Smooth muscle cell of the brain vasculature (primary cell): ENCODE results near the gene TANGO6.
"Not testable (repeated sequence)": the region's sequence is repeated elsewhere in the genome, so short reads cannot be mapped to it uniquely, and the experiment has no call there.

ENCODE experiments used
- DNase-seq: peaks from one replicate; pipeline ENCODE4 v3.0.0-alpha.2; 2012; ENCODE audit warnings: low read depth, low spot score

Gene TANGO6

DNA sequence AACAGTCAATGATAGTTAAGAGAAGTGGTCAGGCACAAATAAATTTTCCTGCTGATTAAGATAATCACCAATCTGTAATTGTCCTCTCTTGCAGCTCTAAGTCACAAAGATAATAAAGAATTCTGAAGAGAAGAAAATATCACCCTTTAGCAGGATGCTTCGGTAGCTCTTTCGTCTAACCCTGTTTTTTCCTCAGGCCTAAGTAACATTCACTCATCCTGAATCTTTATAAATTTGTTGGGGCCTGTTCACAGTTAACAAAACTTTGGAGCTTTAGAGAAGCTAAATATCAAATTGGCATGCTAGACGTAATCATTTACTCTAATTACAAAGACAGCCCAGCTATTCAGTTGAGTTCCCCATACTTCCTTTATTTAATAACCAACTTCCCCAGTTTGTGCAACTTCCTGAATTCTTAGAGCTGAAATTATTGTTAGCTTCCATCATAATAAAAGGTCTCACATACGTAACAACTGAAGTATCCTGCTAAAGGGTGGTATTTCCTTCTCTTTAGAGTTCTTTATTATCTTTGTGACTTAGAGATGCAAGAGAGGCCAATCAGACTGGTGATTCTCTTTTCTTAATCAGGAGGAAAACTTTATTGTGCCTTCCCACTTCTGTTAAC, 118.6 kb downstream of the TANGO6 start:
- DNase-seq, result no peak

DNA sequence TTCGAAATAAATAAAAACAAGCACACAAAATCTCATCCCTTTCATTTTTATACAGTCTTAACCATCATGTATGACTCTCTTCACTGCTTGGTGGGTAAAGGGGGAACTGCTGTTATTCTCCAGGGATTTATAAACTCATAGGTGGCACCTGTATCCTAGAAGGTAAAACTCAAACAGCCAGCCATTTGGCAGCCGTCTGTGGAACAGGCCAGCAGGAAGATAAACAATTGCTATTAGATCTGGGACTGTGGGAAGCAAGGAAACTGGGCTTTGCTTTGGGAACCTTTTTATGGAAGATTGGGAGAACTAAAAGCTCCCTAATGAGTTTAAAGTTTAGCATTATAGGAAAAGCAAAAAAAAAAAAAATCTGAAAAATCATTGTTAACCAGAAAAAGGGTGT, 126.0 kb downstream of the TANGO6 start:
- DNase-seq, result no peak

- no peak for DNase-seq
Measured at GRCh38 chr16:68972013-68972412, 128.7 kb downstream of the TANGO6 start.

DNA sequence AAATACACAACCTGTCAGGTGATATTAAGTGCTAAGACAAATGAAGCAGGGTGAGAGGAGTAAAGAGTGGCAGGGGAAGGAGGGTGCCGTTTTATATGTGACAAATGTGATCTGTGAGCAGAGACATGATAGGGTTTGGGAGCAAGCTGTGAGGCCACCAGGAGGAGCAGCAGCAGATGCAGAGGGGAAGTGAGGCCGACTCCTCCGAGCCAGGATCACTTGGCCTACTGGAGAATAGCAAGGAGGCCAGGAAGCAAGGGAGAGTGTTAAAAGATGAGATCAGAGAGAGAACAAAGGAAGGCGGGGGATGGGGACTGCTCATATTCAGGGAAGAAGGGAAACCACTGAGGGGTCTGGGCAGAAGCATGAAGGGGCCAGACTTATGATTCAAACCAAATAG, 129.4 kb downstream of the TANGO6 start:
- no peak for DNase-seq

- DNase-seq, result no peak
Measured at GRCh38 chr16:68973611-68974120, 130.3 kb downstream of the TANGO6 start.

DNA sequence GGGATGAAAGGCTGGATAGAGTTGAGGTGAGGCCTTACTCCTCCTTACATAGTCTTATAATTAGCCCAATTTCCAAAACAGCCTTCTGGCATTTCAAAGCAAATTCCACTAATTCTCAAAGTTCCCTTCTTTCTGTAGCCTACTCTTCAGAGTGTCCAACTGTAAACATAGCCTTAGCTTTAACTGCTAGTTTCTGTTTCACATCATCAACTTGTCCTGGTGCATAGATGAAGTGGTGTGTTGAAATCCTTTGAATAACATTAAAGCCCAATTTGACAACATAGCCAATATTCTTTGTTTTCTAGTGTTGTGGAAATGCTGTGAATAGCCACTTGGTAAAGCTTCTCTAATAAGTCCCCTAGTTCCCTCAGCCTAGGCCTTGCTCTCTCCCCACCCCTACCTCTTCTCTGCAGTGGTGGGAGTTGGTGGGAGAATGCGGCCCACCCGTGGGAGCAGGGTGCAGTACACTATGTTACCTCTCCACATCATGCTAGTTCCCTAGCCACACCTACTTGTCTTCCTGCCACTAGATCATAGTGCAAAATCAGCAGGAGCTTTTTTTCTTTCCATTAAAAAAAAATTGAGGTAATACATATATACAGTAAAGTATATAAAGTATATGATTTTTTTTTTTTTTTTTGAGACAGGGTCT, 135.1 kb downstream of the TANGO6 start:
- DNase-seq, result no peak

GRCh38 chr16:68980695-68981315, 137.5 kb downstream of the TANGO6 start:
- no peak for DNase-seq

DNA sequence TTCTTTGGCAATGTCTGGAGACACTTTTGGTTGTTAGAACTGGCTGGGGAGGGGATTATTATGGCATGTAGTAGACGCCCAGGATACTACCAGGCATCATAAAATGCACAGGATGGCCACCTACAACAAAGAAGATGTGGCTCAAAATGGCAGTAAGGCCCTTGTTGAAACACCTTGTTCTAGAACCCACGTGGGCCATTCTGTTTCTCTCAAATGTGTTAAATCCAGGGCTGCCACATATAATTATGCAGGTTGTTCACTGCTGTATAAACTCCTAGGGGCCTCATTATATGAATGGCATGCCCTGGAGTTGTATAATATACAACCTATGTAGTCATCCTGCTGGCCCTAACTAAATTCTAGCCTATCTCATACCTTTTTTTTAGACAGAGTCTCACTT, 138.6 kb downstream of the TANGO6 start:
- DNase-seq, result no peak

- no peak for DNase-seq
Measured at GRCh38 chr16:68984467-68984866, 141.1 kb downstream of the TANGO6 start.

DNA sequence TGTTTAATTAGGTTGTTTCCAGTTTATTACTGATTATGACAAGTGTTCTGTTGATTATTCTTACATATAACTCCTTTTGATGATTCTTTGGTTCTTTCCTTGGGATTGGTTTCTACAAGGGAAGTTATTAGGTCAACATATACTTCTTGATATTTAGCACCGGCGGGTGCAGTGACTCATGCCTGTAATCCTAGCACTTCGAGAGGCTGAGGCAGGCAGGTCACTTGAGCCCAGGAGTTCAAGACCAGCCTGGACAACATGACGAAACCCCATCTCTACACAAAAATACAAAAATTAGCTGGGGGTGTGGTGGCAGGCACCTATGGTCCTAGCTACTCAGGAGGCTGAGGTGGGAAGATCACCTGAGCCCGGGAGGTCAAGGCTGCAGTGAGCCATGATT, 141.9 kb downstream of the TANGO6 start:
- no peak for DNase-seq

DNA sequence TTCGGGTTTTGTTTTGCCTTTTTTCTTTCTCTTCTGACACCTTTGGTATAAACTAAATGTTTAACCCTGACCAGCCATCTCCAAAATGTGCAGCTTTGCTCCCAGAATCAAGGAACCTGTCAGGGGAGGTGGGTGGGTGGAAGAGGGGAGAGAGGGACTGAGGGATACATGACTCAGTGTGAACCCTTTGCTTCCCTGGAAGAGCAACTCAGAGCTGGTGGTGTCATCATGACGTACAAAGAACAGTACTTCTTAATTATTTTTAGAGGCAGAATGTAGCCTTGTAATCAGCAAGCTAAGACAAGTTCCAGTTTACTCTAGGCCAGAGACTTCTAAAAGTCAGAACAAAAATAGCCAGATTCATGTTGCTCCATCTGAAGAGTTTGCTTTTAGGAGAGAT, 142.5 kb downstream of the TANGO6 start:
- no peak for DNase-seq

DNA sequence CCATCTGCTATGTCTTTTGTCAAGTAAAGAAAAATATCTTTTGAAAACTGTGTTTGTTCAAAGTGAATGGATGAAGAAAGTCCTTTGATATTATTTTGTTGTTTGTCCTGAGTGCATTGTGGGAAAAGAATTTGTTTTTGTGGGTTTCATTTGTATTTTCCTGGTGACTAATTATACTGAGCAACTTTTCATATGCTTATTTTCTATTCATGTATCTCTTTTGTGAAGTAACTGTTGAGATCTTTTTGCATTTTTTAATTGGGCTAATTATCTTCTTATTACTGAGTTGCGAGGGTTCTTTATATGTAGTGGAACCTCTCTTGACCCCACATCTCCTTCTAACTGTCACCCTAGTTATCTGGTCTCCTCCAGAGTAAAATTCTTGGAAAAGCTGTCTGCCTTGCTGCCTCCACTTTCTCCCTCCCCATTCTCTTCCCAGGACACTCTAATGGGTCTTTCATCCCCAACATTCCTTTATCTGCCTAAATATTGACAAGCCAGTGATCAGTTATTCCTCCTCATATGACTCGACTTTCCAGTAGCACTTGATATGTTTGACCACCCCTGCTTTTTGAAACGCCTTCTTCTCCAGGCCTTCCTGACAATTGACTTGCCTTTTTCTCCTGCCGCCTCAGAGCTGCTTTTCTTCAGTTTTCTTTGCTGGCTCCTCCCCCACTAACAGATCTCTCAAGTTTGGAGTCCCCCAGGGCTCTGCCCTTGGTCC, 144.6 kb downstream of the TANGO6 start:
- no peak for DNase-seq

DNA sequence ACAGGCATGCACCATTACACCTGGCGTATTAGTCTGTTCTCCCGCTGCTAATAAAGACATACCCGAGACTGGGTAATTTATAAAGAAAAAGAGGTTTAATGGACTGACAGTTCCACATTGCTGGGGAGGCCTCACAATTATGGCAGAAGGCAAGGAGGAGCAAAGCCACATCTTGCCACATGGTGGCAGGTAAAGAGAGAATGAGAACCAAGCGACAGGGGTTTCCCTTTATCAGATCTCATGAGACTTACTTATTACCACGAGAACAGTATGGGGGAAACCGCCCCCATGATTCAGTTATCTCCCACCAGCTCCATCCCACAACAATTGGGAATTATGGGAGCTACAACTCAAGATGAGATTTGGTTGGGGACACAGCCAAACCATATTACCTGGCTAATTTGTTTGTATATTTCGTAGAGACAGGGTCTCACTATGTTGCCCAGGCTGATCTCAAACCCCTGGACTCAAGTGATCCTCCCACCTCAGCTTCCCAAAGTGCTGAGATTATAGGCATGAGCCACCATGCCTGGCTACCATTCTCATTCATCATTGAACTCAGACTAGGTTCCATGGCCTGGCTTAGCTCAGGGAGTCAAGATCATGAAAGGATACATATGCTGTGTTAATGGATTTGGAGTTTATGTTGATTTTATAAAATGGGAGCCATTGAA, 147.0 kb downstream of the TANGO6 start:
- DNase-seq, result not testable (repeated sequence)

DNA sequence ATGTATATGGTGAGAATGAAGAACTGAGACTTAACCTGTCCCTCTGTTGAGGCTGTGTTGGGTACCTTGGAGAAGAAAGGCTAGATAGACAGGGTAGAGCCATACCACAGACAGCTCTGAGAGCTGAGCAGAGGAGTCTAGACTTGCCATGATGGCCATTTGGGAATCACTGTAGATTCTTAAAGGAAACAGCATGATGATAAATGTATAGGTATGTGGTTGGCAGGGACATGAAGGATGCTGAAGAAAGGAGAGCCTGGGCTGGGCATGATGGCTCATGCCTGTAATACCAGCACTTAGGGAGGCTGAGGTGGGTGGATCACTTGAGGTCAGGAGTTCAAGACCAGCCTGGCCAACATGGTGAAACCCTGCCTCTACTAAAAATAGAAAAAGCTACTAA, 147.7 kb downstream of the TANGO6 start:
- no peak for DNase-seq

- DNase-seq, result no peak
Measured at GRCh38 chr16:68992521-68992920, 149.2 kb downstream of the TANGO6 start.

DNA sequence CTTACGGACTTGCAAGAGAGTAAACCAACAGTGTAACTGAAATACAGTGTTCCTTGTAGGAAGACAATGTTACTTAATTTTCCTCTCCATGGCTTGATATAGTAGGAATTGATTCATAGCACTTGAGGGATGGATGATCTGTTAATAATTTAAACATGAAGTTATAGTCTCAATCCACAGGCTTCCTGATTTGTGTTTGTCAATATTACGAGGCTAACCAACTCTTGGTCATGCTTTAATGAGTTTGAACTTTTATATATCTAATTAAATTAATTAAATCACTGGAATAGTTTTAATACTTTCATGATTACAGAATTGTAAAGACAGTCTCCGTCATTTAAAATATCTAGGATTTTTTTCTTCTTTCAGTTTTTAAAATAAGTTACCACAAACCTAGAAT, 150.1 kb downstream of the TANGO6 start:
- no peak for DNase-seq

GRCh38 chr16:68993885-68994284, 150.6 kb downstream of the TANGO6 start:
- peak; percentile 35 for DNase-seq

- no peak for DNase-seq
Measured at GRCh38 chr16:68994324-68994723, 151.0 kb downstream of the TANGO6 start.

- DNase-seq, result no peak
Measured at GRCh38 chr16:68995011-68995504, 151.7 kb downstream of the TANGO6 start.

GRCh38 chr16:68997564-68997963, 154.2 kb downstream of the TANGO6 start:
- DNase-seq, result no peak

GRCh38 chr16:68999114-68999513, 155.8 kb downstream of the TANGO6 start:
- no peak for DNase-seq

- no peak for DNase-seq
Measured at GRCh38 chr16:69003500-69003899, 160.2 kb downstream of the TANGO6 start.
